Thyroid gland (tissue), 4 donors: ENCODE data around the gene CNIH1.

ENCODE experiments used
- CTCF ChIP-seq, 6 experiments: fragments of 200-600 bp in 3 of 6; fragments of 450-650 bp in 3 of 6; sonication (generic) in 3 of 6; IDR thresholded peaks; one replicate each; pipeline ENCODE4 v1.5.1; 2016 to 2019; ENCODE audit warnings: antibody characterized with exemption in 6 of 6, mild to moderate bottlenecking in 2 of 6, inconsistent platforms in 1 of 6, moderate library complexity in 1 of 6
- POLR2A ChIP-seq, 2 donors: fragments of 450-650 bp; IDR thresholded peaks; one replicate each; pipeline ENCODE4 v1.6.1; 2017; ENCODE audit warnings: antibody characterized with exemption in 2 of 2, mild to moderate bottlenecking in 2 of 2, moderate library complexity in 1 of 2

- TF ChIP-seq CTCF (IDR thresholded peaks at IDR 0.05) (no peak), POLR2A (IDR thresholded peaks at IDR 0.05) (no peak)
Observed at GRCh38 chr14:54428527-54428926, 12.6 kb downstream of the CNIH1 start.
